GM18520 (cell line): Measurements from ENCODE around the gene SH3PXD2A.
"Not testable (repeated sequence)": the region's sequence is repeated elsewhere in the genome, so short reads cannot be mapped to it uniquely, and the experiment has no call there.

Experiments
- ATAC-seq: cut with Tn5 transposase; IDR thresholded peaks from one replicate; pipeline ENCODE4 v1.9.1; 2021; ENCODE audit not compliant: unreplicated experiment

Gene SH3PXD2A

DNA sequence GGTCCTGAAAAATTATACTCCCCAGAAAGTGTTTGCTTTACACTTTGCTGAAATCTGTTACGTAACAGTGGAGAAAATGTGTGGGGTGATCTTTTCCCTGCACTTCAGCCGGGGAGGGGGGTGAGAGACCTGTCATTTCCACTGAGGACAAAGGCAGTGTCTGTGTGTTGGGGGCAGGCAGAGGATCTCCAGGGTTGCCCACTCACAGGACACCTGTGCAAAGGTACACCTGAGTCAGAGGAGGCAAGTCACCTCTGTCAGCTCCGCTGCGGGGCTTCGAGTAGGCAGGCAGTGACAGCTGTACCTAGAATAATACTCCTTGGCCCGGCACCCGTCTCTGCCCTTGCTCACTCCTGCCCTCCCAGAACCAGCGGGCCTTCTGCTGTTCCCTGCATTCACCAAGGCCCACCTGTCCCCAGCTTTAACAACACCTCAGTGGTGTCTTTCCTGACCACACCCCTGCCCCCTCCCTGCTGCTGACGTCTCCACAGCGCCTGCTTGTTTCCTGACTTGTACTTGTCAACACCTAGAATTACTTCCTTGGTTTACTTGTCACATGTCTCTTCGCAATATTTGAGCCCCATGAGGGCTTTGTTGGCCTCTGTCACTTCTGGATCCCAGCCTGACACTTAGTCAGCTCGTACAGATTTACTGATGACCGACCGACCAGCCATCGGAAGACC lies 202.6 kb downstream of the SH3PXD2A start:
- ATAC-seq: no peak

DNA sequence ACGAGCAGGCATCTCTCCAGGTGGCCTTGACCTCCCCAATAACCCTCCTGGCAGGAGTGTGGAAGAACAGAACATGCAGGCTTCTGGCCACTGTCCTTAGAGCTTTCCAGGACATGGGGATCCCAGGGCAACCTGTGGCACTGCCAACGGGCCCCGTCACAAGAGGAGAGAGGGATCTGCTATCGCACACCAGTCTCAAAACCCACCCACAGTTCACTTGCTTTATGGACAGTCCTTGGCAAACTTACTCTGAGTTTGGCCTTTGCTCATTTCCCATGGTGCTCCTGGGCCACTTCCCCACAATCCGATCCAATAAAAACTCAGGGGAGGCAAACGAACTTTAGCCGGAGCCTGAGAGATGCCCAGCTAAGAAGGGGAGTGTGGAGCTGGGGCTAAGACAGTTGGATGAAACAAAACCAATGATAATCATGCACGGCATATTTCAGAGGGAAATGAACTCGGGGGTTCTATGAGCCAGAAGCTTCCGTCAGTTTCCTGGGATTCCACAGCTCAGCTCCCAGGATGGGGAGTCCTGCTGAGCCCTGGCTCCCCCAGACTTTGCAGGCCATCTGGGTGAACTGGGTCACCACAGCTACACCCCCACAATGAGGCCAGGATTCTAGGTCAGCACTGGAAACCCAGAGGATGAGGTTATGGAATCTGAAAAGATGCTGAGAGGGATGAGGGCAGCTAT lies 203.4 kb downstream of the SH3PXD2A start:
- ATAC-seq: no peak

DNA sequence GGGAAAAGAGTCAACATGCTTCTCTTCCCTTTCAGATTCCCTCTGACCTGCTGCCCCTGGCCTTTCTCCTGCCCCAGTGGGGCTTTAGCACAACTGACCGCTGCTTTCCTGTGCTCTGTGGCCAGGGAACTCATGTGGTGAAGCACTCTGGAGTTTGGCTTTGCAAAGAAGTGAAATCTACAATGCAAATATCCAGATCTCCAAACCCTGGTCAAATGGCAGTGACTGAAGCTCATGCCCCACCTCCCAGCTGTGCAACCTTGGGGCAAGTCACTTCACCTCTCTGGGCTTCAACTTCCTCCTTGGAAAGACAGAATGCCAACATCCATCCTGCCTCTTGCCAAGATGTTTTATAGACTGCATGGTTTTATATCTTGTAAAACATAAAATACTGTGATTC lies 204.0 kb downstream of the SH3PXD2A start:
- ATAC-seq: no peak

DNA sequence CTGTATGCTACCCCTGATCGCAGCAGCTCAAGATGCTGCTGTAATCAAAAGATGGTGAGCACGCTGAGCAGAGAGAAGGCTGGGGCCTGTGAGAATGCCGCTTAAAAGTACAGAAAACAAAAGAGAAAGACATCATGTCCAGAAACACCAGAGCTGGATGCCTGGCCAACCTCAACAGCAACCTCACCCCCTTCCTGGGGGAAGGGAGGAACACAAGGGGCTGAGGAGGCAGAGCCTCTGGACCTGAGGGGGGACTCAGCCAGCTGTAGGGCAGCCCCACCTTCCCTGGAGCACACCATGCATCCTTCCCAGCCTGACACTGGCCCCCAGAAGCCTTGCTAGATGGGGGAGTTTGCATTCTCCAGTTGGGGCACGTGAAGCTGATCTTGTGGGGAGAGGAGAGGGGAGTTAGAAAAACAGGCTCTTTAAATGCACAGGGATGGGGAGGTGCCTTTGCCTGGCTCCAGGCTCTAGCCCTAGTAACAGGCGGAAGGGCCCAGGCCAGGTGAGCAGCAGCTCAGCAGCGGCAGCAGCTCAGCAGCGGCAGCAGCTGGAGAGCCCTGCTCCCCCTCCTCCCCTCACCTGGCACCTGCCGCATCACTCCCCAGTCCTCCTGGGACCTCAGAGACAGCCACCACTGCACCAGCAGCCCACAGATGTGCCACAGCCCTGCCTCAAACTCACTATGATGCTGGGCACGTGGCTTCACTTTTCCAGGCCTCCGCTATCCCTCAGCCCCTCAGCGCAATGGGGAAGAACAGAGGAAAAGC lies 205.5 kb downstream of the SH3PXD2A start:
- ATAC-seq: no peak

GRCh38 chr10:103648636-103649532 lies 206.5 kb downstream of the SH3PXD2A start:
- ATAC-seq: no peak

- no peak for ATAC-seq
These were observed 207.1 kb downstream of the SH3PXD2A start for GRCh38 chr10:103648251-103648635.

- no peak for ATAC-seq
These were observed 209.1 kb downstream of the SH3PXD2A start for GRCh38 chr10:103646304-103646703.

DNA sequence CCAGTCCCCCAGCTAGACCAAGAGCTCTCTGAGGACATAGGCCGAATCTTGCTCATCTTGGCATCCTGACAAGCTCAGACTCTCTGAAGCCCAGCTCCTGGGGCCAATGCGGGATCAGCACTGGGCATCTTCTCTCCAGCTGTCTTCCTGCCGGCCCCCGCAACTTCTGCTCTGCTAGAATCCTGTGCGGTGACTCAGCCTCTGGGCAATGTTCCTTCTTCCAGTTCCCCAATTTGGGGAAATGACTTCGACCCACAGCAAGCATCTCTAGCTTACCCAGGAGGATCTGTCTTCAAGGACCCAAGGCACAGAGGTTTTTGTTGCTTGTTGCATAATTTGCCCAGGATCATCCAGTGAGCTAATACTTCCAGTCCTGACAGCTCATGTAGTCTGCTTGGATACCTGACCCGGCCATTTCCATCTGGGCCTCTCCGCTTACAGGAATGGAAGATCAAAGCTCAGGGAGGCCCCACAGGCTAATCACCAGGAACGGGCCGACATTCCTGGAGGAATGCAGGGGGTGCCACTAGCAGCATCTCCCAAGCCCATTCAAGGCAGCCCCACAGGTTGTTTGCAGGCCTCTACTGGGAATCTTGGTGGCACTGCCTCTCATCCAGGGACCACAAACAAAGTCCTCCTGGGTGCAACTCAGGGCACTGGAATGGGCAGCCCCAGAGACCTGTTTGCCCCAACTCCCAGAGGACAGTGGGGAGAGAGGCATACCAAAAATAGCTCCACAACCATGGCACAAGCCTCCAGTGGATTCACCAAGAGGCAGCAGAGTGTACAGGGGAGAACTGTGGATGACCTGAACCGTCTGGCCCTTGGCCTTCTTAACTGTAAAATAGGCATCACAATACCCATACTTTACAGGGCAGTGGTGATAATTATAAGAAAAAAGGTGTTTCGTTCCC lies 210.0 kb downstream of the SH3PXD2A start:
- no peak for ATAC-seq

DNA sequence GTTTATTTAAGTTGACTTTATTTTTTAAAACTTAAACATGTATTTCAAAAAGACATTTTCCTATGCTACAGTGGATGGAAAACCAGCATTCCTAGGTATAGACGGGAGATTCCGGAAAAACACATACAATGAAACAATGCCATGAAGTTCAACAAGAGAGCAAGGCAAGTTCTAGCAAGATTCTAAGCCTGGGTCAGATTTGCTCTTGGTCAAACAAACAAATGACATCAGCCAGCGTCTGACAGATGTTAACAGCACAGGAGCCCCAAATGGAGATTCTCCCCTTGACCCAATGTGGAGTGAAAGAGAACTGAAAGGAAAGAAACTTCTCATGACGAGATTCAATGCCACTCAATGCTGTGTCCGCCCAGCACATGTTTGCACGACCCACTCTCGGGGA lies 212.0 kb downstream of the SH3PXD2A start:
- no peak for ATAC-seq

DNA sequence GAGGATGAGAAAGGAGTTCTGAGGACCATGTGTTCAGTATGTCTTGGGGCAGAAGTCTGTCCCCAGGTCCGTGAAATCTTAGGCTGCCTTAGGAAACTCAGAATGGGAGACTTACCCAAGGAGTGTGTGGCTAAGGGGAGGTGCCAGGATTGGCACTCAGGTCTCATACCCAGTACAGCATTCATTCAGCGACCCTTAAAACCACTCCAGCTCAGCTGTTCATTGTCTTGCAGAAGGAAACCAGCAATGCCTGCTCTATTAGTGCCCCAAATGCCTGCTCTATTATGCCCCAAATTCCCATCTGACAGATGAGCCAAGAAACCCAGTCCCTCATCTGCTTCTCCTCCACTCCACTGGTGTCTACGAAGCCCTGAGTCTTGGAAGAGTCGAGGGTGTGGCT lies 214.1 kb downstream of the SH3PXD2A start:
- ATAC-seq: no peak

- ATAC-seq: no peak
These were observed 214.8 kb downstream of the SH3PXD2A start for GRCh38 chr10:103640436-103641181.

GRCh38 chr10:103638948-103639347 lies 216.4 kb downstream of the SH3PXD2A start:
- no peak for ATAC-seq

- no peak for ATAC-seq
These were observed 217.3 kb downstream of the SH3PXD2A start for GRCh38 chr10:103637927-103638557.

DNA sequence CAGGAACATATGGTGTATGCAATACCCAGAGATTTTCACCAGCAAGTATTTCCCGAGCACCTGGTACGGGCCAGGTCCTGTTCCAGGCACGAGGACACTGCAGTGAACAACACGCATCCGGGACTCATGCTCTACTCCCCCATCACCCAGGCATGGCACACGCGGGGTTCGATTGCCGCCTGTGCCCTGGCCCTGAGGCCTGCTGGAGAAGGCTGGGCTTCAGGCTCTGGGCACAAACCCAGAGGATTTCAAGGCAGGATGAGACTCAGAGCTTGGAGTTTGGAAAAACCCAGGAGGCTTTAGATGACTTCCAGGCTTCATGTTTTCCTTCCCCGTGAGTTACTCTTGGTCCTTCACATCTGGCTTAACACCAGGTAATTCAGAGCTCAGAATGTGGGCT lies 218.4 kb downstream of the SH3PXD2A start:
- no peak for ATAC-seq

DNA sequence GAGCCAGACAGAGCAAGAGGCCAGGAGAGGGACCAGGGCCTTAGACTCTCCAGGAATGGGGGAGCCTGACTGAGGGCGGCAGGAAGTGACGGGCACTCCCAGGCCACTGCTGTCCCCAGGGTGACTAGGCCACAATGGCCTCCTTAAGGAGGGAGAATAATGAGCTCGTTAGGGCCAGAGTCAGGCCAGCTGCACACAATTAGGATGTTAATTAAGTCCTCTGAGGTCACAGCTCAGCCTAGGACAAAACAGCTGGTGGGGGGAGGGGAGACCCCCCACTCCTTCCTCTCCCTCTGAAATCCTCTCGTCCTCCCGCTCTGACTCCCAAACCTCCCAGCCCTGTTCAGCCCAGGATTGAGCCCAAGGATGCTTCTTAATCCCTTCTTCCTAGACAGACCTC lies 218.9 kb downstream of the SH3PXD2A start:
- ATAC-seq: no peak

- no peak for ATAC-seq
These were observed 219.8 kb downstream of the SH3PXD2A start for GRCh38 chr10:103635580-103635979.

GRCh38 chr10:103633846-103634245 lies 221.5 kb downstream of the SH3PXD2A start:
- no peak for ATAC-seq

DNA sequence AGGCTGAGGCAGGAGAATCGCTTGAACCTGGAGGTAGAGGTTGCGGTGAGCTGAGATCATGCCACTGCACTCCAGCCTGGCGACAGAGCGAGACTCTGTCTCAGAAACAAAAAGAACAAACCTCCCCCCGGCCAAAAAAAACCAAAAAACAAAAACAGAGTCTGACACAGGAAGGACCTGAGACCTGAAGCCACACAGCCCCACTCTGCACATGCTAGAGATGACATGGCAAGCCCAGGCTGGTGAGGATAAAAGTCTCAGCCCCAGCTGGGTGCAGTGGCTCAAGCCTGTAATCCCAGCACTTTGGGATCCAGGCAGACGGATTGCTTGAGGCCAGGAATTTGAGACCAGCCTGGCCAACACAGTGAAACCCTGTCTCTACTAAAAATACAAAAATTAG lies 222.5 kb downstream of the SH3PXD2A start:
- ATAC-seq: not testable (repeated sequence)

- ATAC-seq: no peak
These were observed 223.1 kb downstream of the SH3PXD2A start for GRCh38 chr10:103632247-103632642.
